NCI-H69 (cell line): ENCODE measurements around the gene UGCG.
A peak's percentile ranks its signal among the peaks of the same experiment; 100 is the strongest.
"Not testable (repeated sequence)": the region's sequence is repeated elsewhere in the genome, so short reads cannot be mapped to it uniquely, and the experiment has no call there.

Experiments used
- DNase-seq: peaks from one replicate; lab custom pipeline; 2025; lab: John Stamatoyannopoulos, UW

UGCG gene

DNA sequence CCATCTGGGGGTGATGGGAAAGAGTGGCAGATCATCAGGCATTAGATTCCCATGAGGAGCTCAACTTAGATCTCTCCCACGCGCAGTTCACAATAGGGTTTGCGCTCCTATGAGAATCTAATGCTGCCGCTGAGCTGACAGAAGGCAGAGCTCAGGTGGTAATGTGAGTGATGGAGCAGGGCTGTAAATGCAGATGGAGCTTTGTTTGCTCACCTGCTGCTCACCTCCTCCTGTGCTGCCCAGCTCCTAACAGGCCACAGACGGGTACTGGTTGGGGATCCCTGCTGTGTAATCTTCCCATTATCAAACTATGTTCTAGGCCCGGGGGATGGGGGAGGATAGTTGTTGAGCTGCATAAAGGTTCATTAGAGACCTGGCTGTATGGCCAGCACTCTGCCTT lies 58.4 kb downstream of the UGCG start:
- DNase-seq = peak; percentile 99

GRCh38 chr9:111957856-111958631 lies 61.4 kb downstream of the UGCG start:
- DNase-seq = peak; percentile 62

DNA sequence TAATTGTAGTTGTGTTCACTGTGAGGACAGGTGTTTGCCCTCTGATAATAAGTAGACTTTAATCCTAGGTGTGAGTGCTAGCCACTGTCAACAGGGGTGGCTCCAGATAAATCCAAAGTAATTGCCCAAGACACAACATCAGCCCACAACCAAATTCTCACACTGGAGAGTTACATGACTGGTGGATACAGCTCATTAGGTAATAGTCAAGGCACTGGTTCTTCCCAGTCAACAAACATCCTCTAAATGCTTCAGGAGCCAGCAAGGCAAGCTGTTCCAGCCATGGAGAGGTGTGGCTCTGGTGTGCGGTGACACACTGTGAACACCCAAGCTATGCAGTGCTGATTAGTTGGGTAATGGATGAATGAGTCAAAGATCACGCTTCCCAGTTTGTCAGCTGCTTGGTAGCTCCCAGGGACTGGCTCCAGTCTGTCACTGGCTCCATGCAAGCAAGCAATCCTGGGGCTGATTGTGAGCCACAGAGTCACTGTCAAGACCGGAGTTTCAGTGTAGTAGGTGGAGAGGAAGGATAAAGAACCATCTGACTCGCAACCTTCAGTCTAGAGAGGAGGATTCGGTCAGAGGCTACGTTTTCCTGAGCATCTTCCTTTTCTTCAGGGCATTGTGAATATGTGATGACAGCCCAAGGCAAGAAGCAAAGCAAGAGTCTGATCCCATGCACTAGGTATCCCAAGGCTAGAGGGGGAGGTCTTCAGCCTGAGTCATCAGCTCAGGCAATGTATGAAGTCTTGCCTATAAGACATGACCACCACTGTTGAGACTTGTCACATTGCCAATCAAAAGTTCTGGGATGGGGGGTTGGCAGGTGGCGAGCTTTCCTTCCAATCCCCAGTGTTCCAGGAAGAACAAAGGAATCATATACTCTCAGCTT lies 63.1 kb downstream of the UGCG start:
- peak; percentile 84 for DNase-seq

DNA sequence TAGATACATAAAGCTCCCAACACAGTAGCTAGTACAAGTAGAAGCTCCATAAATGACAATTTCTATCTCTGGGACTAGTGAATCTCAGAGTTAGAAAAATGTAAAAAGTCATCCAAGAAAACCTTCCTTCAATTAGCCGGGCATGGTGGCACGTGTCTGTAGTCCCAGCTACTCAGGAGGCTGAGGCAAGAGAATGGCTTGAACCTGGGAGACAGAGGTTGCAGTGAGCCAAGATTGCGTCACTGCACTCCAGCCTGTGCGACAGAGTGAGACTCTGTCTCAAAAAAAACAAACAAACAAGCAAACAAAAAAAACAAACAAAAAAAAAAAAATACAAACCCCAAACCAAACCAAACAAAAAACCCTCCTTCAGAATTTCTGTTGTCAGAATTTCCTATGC lies 63.9 kb downstream of the UGCG start:
- not testable (repeated sequence) for DNase-seq

- peak; percentile 91 for DNase-seq
These were observed 64.4 kb downstream of the UGCG start for GRCh38 chr9:111961009-111961408.

DNA sequence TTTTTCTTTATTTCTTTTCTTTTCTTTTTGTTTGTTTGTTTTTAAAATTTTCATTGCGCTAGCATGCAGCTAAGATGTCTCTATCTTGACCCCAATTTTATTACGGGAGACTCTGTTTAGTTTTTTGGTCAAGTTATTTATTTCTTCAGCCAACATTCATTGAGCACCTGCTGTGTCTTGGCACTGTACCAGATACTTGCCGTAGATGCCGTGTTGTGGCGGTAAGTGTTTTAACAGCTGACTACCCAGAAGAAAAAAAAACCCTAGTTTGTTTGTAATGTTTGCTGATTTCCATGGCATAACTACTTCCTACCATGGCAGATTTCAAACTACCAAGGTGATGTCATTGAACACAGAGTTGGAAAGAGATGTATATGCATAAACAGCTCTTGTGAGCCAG lies 65.0 kb downstream of the UGCG start:
- DNase-seq = peak; percentile 96

- no peak for DNase-seq
These were observed 65.4 kb downstream of the UGCG start for GRCh38 chr9:111962021-111962420.

DNA sequence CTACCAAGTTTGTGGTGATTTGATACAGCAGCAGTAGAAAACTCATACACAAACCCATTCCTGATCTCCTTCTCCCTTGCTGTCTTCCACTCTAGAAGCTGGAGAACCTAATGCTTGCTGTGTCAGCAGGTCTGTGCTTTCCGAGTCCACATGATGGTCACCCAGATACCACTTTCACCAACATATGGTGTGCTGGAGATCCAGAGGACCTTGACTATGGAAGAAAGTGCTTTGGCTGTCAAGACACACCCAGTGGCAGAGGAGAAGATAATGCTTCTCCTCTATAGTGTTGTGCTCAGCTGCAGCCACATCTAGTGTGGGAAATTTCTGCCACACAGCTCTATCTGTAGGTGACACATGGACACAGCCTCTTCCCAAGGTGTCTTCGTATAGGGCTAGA lies 67.4 kb downstream of the UGCG start:
- no peak for DNase-seq

GRCh38 chr9:111965566-111966019 lies 69.0 kb downstream of the UGCG start:
- DNase-seq = no peak

- no peak for DNase-seq
These were observed 69.6 kb downstream of the UGCG start for GRCh38 chr9:111966124-111966723.

GRCh38 chr9:111966861-111967291 lies 70.3 kb downstream of the UGCG start:
- peak; percentile 40 for DNase-seq

GRCh38 chr9:111967621-111968020 lies 71.0 kb downstream of the UGCG start:
- DNase-seq = no peak

DNA sequence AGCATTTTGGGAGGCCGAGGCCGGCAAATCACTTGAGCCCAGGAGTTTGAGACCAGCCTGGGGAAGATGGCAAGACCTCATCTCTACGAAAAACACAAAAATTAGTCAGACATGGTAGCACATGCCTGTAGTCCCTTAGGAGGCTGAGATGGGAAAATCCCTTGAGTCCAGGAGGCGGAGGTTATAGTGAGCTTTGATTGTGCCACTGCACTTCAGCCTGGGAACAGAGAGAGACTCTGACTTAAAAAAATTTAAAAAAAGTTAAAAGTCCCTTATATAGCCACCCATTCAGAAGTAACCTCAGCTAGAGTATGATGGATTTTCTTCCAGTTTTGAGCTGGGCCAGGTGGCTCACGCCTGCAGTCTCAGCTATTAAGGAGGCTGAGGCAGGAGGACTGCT lies 72.4 kb downstream of the UGCG start:
- DNase-seq = no peak

DNA sequence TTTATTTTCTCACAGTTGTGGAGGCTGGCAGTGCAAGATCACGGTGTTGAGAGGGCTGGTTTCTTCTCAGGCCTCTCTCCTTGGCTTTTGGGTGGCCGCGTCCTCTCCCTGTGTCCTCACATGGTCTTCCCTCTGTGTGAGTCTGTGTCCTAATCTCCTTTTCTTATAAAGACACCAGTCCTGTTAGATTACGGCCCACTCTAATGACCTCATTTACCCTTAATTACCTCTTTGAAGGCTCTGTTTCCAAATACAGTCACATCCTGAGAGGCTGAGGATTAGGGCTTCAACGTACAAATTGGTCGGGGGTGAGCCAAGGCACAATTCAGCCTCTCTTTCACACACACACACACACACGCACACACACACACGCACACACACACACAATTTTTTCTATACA lies 73.0 kb downstream of the UGCG start:
- DNase-seq = no peak

GRCh38 chr9:111970827-111971226 lies 74.2 kb downstream of the UGCG start:
- no peak for DNase-seq

GRCh38 chr9:111974092-111974681 lies 77.6 kb downstream of the UGCG start:
- DNase-seq = peak; percentile 96

DNA sequence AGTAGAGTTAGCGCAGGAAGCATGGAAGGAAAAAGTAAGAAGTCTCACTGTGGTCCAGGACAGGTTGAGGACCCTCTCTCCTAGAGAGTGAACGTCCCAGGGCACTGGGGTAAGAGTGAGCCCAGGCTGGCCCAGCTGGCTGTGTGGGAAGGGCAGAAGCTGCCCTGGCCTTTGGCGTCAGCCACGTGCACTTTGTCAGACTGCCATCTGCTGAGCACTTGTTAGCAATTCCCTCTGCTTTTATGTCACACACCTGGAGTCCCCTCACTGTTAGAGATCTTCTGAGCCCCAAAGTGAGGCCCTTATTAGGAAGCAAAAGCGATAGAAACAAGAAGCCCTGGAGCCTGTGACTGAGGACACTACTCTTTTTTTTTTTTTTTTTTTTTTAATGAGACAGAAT lies 79.1 kb downstream of the UGCG start:
- peak; percentile 82 for DNase-seq

- DNase-seq = no peak
These were observed 82.0 kb downstream of the UGCG start for GRCh38 chr9:111978616-111979015.

DNA sequence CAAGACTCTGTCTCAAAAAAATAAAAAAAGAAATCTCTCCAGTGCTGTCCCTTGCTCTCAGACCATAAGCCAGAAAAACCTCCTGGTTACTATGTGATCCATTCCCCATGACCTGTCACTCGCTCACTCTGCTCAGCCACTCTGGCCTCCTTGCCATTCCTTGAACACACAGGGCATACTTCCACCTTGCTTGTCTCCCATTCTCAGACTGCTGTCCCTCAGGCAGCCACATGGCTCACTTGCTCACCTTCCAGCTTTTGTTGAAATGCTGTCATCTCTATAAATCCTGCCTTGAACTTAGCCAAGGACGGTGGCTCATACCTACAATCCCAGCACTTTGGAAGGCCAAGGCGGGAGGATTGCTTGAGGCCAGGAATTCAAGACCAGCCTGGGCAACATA lies 82.9 kb downstream of the UGCG start:
- DNase-seq = no peak

- DNase-seq = no peak
These were observed 83.8 kb downstream of the UGCG start for GRCh38 chr9:111980398-111980797.

DNA sequence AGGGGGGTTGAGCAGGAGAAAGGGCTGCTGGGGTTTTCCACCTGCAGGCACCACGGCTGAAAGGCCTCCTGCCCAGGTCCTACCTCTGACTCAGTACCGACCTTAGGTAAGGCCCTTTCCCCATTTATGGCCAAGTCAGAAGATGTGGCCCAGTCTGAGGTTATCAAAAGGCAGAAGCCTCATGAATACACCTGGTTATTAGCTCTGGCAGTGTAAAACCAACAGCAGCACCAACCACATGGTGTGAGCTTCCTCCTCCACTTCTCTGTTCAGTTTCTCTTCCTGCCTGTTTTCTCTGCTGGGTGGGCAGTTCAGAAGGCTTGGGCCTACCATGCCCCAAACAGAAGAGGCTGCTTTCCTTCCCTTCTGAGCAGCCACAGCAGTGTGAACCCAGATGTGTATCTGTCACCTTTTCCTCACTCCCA lies 86.9 kb downstream of the UGCG start:
- DNase-seq = no peak
